Activated T-cell treated with anti-CD3 and anti-CD28 coated beads, Interleukin-2, amount 50 U/mL, for 4 hours (primary cell): ENCODE results near the gene CUX1. TPM values are rescaled to one million over a fixed set of nuclear protein-coding genes. Genes with fewer than 3 reads are reported as not detected.
"Not testable (repeated sequence)": the region's sequence is repeated elsewhere in the genome, so short reads cannot be mapped to it uniquely, and the experiment has no call there.

Source experiments
- ATAC-seq, 2 donors: fragments of 200-7000 bp; cut with Tn5 transposase; one replicate each; pipeline ENCODE4 v1.10.0; 2021
- DNase-seq: peaks from one replicate; pipeline ENCODE4 v3.0.0-alpha.2; 2020
- H3K27me3 Mint-ChIP-seq: one replicate; pipeline ENCODE4 v1.8.0; 2021; ENCODE audit warnings: low read depth, mixed read lengths
- H3K36me3 Mint-ChIP-seq: one replicate; pipeline ENCODE4 v1.8.0; 2022; ENCODE audit warnings: mixed read lengths; ENCODE audit not compliant: insufficient read depth
- H3K4me1 Mint-ChIP-seq: one replicate; pipeline ENCODE4 v1.8.0; 2021; ENCODE audit warnings: low read depth, mixed read lengths
- H3K4me3 Mint-ChIP-seq: one replicate; pipeline ENCODE4 v1.8.0; 2021; ENCODE audit warnings: mild to moderate bottlenecking, moderate library complexity, mixed read lengths
- H3K9me3 Mint-ChIP-seq: one replicate; pipeline ENCODE4 v1.8.0; 2021; ENCODE audit warnings: mixed read lengths
- total RNA-seq, 3 donors: library from RNA; stranded (reverse); gene quantifications; one replicate each; pipeline ENCODE4 v1.2.1, GENCODE V29; 2021

The CUX1 gene
- total RNA-seq, 3 donors from 2014 or later = 18.6 to 21.6 (median 20.7) TPM

DNA sequence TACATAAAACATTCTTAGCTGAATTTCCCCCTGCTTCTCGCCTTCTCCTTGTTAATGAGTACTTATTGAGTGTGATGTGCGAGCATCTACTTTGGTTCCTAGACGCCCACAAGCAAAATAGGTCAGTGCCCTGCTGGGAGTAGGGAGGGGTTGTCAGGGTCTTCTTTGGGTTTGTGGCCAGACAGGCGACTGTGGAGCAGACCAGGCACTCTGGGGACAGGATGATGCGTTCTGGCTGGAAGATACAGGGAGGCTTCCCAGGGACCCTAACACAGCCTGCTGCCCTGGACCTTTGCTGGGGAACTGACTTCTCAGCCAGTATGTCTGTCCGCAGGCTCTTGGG is 227.2 kb downstream of the CUX1 start:
- Mint-ChIP-seq H3K36me3 (peaks cover 8% of the 10 kb centered on the region), H3K27me3 (no peaks in the 10 kb centered on the region), H3K9me3 (no peaks in the 10 kb centered on the region), H3K4me3 (no peak overlapping the region), H3K4me1 (peaks cover 3% of the 10 kb centered on the region)
- ATAC-seq = no peak
- no peak for DNase-seq

DNA sequence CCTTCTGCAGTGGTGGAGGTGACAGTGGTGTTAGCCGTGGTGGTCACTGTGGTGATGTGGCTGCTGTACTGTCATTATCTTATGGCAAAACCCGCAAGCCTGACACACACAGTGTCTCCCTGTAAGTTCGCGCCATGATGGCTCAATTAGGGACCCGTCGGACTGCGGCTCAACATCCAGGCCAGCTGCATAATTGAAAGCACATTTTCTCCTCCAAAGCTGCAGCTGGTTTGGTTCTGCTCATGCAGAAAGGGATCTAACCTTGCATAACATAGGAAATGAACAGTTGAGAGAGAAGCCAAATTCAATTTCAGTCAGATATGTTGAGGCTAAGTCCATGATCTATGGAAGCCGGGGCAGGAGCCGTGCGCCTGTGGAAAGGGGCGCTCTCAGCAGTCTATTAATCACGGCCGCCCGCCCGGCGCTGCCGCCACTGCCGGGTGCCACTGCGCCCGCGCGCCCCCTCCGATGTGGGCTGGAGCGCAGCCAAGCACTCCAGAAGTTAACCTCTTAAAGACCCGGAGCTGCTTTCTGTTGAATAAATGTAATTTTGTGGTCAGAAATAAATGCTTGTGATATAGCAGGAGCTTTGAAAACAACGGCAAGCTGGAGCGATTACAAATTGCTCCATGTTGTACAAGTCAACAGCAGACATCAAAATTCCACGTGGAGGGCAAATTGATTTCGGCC is 227.7 kb downstream of the CUX1 start:
- DNase-seq (no peak), ATAC-seq (no peak)
- Mint-ChIP-seq H3K4me1 (peaks cover 3% of the 10 kb centered on the region), H3K36me3 (peaks cover 6% of the 10 kb centered on the region), H3K4me3 (no peak overlapping the region), H3K9me3 (no peaks in the 10 kb centered on the region), H3K27me3 (no peaks in the 10 kb centered on the region)

DNA sequence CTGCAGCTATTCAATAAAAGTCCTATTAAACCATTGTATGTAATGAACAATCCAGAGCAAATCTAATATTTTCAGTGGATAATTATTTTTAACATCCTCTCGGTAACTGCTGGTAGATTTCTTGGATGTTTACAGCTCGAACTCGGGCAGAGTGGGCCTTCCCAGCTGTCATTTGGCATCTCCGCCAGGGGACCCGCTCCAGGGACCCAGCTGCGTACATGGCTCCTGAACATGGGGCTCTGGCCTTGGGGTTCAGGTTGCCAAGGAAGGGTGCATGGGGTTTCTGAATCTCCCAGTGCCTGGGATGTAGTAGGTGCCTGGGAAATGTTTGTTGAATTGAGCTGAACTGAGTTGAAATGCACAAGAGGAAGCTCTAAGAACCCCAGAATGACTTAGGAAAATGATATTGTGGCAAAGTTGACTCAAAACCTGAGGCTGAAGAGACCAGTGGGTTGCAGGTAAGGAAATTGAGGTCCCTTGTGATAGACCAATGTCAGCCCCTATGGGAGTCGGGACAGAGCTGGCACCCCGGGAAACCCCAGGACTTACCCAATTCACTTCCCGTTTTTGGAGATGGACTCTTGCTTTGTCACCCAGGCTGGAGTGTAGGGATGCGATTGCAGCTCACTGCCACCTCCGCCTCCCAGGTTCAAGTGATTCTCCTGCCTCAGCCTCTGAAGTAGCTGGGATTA is 228.4 kb downstream of the CUX1 start:
- Mint-ChIP-seq H3K27me3 (no peaks in the 10 kb centered on the region), H3K9me3 (no peaks in the 10 kb centered on the region), H3K4me3 (no peak overlapping the region), H3K36me3 (peaks cover 6% of the 10 kb centered on the region), H3K4me1 (peaks cover 3% of the 10 kb centered on the region)
- no peak for ATAC-seq
- no peak for DNase-seq

DNA sequence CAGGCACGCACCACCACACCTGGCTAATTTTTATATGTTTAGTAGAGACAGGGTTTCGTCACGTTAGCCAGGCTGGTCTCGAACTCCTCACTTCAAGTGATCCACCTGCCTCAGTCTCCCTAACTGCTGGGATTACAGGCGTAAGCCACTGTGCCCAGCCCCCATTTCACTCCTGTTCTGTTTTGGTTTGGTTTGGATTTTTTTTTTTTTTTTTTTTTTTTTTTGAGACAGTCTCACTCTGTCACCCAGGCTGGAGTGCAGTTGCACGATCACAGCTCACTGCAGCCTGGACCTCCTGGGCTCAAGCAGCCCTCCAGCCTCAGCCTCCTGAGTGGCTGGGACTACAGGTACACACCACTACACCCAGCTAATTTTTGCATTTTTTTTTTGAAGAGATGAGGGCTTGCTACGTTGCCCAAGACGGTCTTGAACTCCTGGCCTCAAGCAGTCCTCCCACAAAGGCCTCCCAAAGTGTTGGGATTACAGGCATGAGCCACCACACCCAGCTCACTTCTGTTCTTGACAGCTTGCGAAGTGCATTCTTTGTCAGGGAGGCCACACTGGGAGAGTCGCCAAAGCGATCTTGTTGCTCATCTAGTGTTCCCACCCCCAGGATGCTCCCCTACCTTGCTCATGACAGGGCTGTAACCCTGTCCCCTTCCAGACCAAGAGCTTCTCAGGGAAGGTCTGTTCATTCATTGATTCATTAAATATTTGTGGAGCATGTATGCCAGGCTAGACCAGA is 229.1 kb downstream of the CUX1 start:
- no peak for ATAC-seq
- Mint-ChIP-seq H3K9me3 (no peaks in the 10 kb centered on the region), H3K36me3 (peaks cover 7% of the 10 kb centered on the region), H3K27me3 (no peaks in the 10 kb centered on the region), H3K4me1 (peaks cover 3% of the 10 kb centered on the region), H3K4me3 (no peak overlapping the region)
- no peak for DNase-seq

DNA sequence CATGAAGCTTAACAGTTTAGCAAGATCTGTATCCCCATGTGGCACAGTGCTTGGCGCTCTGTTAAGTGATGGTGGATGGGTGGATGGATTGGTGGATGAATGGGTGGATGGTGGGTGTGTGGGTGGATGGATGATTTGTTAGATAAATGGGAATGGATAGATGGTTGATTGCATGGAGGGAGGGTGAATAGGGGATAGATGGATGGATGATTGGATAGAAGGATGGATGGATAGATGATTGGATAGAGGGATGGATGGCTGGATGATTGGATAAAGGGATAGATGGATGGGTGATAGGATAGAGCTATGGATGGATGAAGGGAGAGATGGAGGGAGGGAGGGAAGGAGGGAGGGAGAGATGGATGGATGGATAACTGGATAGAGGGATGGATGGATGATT is 229.7 kb downstream of the CUX1 start:
- Mint-ChIP-seq H3K4me1 (peaks cover 3% of the 10 kb centered on the region), H3K27me3 (no peaks in the 10 kb centered on the region), H3K9me3 (peaks cover under 1% of the 10 kb centered on the region), H3K4me3 (no peak overlapping the region), H3K36me3 (peaks cover 7% of the 10 kb centered on the region)
- ATAC-seq (no peak), DNase-seq (no peak)

DNA sequence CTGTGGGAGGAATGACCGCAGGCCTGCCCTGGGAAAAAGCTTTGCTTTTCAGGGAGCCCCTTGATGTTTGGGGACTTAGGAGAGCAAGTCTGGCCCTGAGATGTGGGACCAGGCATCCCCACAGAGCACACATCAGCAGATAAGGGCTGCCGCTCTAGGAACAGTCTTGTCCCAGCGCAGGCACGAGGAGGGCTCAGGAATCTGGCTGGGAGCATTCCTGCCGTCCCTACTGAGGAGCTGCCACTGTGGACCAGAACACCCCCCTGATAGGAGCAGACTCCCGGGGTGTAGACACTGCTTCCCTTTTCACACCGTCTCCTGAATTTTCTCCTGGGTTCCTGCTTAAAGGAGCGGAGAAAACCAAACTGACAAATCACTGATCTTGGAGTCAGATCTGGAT is 232.3 kb downstream of the CUX1 start:
- DNase-seq (no peak), ATAC-seq (no peak)
- Mint-ChIP-seq H3K9me3 (peaks cover 10% of the 10 kb centered on the region), H3K27me3 (no peaks in the 10 kb centered on the region), H3K36me3 (peaks cover 13% of the 10 kb centered on the region), H3K4me3 (no peak overlapping the region), H3K4me1 (no peaks in the 10 kb centered on the region)

DNA sequence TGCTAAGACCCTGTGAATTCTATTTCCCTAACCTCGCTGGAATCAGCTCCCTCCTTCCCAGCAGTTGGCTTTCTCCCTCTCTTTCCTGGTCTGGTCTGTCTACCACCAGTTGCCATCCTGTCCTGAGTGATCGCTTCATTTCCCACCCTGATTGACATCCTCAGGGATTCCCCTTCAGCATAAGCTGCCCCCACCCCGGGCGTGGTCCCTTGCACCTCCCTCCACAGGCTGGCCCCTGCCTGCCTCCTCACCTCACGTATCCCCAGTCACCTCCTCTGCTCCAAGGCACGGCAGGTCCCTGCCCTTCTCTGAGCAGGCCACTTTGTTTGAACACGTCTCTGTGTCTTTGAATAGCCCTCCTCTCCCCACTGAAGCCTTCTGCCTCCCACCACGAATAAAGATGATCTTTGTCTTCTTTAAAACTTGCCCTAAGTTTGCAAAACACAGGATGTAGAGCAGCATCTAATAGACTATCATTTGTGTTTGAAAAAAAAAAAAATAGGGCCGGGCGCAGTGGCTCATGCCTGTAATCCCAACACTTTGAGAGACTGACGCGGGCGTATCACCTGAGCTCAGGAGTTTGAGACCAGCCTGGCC is 233.5 kb downstream of the CUX1 start:
- Mint-ChIP-seq H3K27me3 (no peaks in the 10 kb centered on the region), H3K36me3 (peaks cover 16% of the 10 kb centered on the region), H3K4me3 (no peak overlapping the region), H3K4me1 (no peaks in the 10 kb centered on the region), H3K9me3 (peaks cover 10% of the 10 kb centered on the region)
- ATAC-seq = no peak
- no peak for DNase-seq

DNA sequence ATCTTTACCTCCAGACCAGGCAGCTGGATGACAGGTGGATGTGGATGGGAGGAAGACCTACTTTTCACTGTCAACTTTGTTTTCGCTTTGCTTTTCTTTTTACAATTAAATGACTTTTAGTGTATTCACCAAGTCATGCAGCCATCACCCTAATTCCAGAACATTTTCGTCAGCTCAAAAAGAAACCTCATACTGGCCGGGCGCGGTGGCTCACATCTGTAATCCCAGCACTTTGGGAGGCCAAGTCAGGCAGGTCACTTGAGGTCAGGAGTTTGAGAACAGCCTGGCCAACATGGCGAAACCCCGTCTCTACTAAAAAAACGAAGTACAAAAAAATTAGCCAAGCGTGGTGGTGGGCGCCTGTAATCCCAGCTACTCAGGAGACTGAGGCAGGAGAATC is 234.3 kb downstream of the CUX1 start:
- Mint-ChIP-seq H3K36me3 (peaks cover 16% of the 10 kb centered on the region), H3K9me3 (peaks cover 10% of the 10 kb centered on the region)
- not testable (repeated sequence) for H3K27me3 Mint-ChIP-seq, H3K4me1 Mint-ChIP-seq, ATAC-seq, H3K4me3 Mint-ChIP-seq, DNase-seq

DNA sequence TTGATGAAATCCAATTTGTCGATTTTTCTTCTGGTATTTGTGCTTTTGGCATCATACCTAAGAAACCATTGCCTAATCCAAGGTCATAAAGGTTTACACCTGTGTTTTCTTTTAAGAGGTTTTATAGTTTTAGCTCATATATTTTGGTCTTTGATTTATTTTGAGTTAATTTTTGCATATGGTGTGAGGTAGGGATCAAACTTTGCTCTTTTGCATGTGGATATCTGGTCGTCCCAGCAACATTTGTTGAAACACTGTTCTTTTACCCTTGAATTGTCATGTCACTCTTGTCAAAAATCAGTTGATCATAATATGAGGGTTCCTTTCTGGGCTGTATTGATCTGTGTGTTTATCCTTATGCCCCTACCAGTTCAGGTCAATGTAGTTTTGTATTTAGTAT is 236.7 kb downstream of the CUX1 start:
- no peaks in the 10 kb centered on the region for H3K27me3 Mint-ChIP-seq
- H3K4me3 Mint-ChIP-seq = no peak overlapping the region
- no peaks in the 10 kb centered on the region for H3K4me1 Mint-ChIP-seq
- ATAC-seq = no peak
- peaks cover 19% of the 10 kb centered on the region for H3K36me3 Mint-ChIP-seq
- no peak for DNase-seq
- peaks cover 10% of the 10 kb centered on the region for H3K9me3 Mint-ChIP-seq

DNA sequence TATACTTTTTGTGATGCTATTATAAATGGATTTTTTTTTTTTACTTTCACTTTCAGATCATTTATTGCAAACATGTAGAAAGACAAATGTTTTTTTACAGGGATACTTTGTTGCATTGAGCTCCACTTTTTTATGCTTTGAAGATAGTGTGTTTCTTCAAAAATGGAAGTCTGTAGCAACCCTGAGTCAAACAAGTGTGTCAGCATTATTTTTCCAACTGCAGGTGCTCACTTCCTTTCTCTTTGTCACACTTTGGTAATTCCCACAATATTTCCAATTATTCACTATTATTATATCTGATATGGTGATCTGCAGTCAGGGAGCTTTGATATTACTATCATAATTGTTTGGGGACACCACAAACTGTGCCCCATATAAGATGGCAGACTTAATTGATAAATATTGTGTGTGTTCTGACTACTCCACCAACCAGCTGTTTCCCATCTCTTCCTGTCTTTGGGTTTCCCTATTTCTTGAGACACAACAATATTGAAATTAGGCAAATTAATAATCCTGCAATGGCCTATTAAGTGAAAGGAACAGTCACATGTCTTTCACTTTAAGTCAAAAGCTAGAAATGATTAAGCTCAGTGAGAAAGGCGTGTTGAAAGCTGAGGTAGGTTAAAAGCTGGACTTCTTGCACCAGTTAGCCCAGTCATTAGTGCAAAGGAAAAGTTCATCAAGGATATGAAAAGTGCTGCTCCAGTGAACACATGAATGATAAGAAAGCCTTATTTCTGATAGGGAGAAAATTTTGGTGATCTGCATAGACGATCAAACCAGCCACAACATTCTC is 238.0 kb downstream of the CUX1 start:
- DNase-seq (no peak), ATAC-seq (no peak)
- H3K4me3 Mint-ChIP-seq = no peak overlapping the region
- H3K36me3 Mint-ChIP-seq = peaks cover 19% of the 10 kb centered on the region
- no peaks in the 10 kb centered on the region for H3K4me1 Mint-ChIP-seq
- H3K27me3 Mint-ChIP-seq = no peaks in the 10 kb centered on the region
- peaks cover 10% of the 10 kb centered on the region for H3K9me3 Mint-ChIP-seq

DNA sequence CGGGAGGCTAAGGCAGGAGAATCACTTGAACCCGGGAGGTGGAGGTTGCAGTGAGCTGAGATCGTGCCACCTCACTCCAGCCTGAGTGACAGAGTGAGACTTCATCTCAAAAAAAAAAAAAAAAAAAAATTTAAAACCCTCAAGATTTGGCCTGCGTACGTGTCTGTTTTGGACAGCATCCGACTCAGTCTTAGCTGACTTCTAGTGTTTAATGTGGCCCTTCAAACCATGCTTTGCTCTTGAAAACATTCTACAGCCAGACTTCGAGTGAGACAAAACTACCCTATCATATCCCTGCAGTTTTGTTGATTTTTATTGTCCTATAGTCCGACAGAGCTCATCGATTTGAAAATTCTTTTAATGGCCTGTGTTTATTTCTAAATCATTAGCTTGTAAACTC is 242.1 kb downstream of the CUX1 start:
- no peak for ATAC-seq

DNA sequence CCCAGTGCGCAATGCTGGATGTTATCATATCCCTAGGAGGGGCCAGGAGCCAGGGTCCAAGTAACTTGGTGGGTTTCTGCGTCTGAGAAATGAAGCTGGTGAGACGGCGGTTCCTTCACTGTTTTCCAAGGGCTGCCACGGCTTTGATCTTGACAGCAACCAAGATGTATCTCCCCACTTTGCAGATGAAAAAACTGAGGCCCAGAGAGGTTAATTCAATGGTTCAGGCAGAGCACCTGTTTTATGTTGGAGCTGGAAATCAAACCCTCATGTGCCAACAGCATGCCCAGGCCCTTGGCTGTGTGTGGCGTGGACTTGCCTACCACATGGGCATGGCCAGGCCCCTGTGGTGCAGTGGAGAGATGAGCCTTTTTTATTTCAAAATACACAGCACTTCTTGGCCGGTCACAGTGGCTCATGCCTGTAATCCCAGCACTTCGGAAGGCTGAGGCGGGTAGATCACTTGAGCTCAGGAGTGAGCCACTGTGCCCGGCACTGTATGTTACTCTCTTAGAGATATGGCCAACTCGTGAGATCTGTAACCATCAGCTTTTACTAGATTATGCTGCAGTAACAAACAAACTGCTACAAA is 244.0 kb downstream of the CUX1 start:
- Mint-ChIP-seq H3K27me3 (no peaks in the 10 kb centered on the region), H3K4me3 (no peak overlapping the region), H3K9me3 (no peaks in the 10 kb centered on the region), H3K4me1 (peaks cover 2% of the 10 kb centered on the region), H3K36me3 (peaks cover 7% of the 10 kb centered on the region)
- DNase-seq = no peak
- no peak for ATAC-seq

More for the DNA sequence above, 242.1 kb downstream of the CUX1 start:
- no peak for DNase-seq
- Mint-ChIP-seq H3K27me3 (no peaks in the 10 kb centered on the region), H3K9me3 (peaks cover under 1% of the 10 kb centered on the region), H3K4me3 (no peak overlapping the region), H3K36me3 (peaks cover 11% of the 10 kb centered on the region), H3K4me1 (peaks cover 2% of the 10 kb centered on the region)

DNA sequence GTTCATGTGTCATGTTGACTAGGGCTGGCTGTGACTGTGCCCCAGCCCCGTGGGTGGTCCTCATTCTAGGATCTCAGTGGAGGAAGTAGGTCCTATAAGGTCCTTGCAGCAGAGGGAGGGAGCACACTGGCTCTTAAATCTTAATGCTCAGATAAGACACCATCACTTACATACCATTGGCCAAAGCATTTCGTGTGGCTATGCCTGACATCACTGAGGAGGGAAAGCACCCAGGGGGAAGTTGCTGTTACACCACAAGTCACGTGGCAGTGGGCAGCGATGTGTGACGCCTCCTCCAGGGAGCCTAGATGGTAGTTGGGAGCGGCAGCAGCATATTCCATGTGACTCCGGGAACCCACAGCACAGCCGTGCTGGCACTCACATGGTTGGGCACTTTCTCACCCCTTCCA is 244.6 kb downstream of the CUX1 start:
- H3K36me3 Mint-ChIP-seq = peaks cover 7% of the 10 kb centered on the region
- no peak for DNase-seq
- H3K27me3 Mint-ChIP-seq = no peaks in the 10 kb centered on the region
- peaks cover 2% of the 10 kb centered on the region for H3K4me1 Mint-ChIP-seq
- ATAC-seq = peak in 1 of 2 donors; percentile 32
- H3K4me3 Mint-ChIP-seq = no peak overlapping the region
- H3K9me3 Mint-ChIP-seq = no peaks in the 10 kb centered on the region
